Testis (tissue), 3 donors: ENCODE data around the gene GHRHR. TPM values are rescaled to one million over a fixed set of nuclear protein-coding genes. Genes with fewer than 3 reads are reported as not detected.

Experiments
- DNase-seq: peaks from one replicate; pipeline ENCODE4 v3.0.0-alpha.2; 2019
- H3K27ac ChIP-seq, 2 donors: fragments of 200-600 bp; sonication (generic); one replicate each; pipeline ENCODE4 v1.5.1; 2019
- H3K27me3 ChIP-seq: fragments of 200-600 bp; sonication (generic); one replicate; pipeline ENCODE4 v1.5.1; 2019
- H3K36me3 ChIP-seq: fragments of 200-600 bp; sonication (generic); one replicate; pipeline ENCODE4 v1.5.1; 2017; ENCODE audit warnings: low read depth; ENCODE audit errors: missing control alignments
- H3K4me1 ChIP-seq: fragments of 200-600 bp; sonication (generic); one replicate; pipeline ENCODE4 v1.5.1; 2019
- H3K4me3 ChIP-seq, 2 donors: fragments of 200-600 bp; sonication (generic); one replicate each; pipeline ENCODE4 v1.5.1; 2017 to 2019
- H3K9me3 ChIP-seq: fragments of 200-600 bp; sonication (generic); one replicate; pipeline ENCODE4 v1.5.1; 2017
- POLR2A ChIP-seq: fragments of 450-650 bp; IDR thresholded peaks from one replicate; pipeline ENCODE4 v1.6.1; 2017; ENCODE audit warnings: antibody characterized with exemption, mild to moderate bottlenecking, moderate library complexity
- WGBS, 2 donors: methylation state at CpG; one replicate each; pipeline ENCODE4 v1.1.5; 2018; 5-methylcytosine and 5-hydroxymethylcytosine counted together
- intact Hi-C: fragments of 100-400 bp; cut with DNase I; formaldehyde crosslinking; loops from one replicate; pipeline ENCODE4 v1.15.1; 2023; ENCODE audit warnings: low total_unique reads
- polyA plus RNA-seq: library from polyadenylated mRNA; stranded (reverse); fragments of 350-450 nt; fragmentation: Illumina TruSeq; extraction: RNeasy Lipid Tissue Mini Kit (QIAGEN cat#74804); gene quantifications from one replicate; pipeline ENCODE4 v1.2.3, GENCODE V29; 2014; ENCODE audit warnings: low read depth, low replicate concordance; ENCODE audit not compliant: insufficient read depth
- total RNA-seq, 2 donors: library from RNA; depleted of rRNA; stranded (reverse); fragments of >200 nt; gene quantifications; one replicate each; pipeline ENCODE4 v1.2.3, GENCODE V29; 2016
- TF ChIP-seq, protein P1 (sequence below), 3 experiments: fragments of 450-650 bp in 2 of 3; fragments of 200-600 bp in 1 of 3; sonication (generic) in 1 of 3; IDR thresholded peaks; one replicate each; pipeline ENCODE4 v1.5.1; 2016 to 2019; ENCODE audit warnings: antibody characterized with exemption in 3 of 3, mild to moderate bottlenecking in 2 of 3, moderate library complexity in 1 of 3

The GHRHR gene
- total and polyA plus RNA-seq, 3 donors from 2014 or later: 1.4 to 3.6 (median 2.1) TPM

GRCh38 chr7:30956704-30957103 is 7.0 kb upstream of the GHRHR start:
- no peaks in the 10 kb centered on the region for H3K36me3 ChIP-seq
- intact Hi-C loops: no loop called here
- WGBS, 2 donors: 96 to 100% methylated on average over 1 of the region's 1 CpG
- H3K4me1 ChIP-seq: no peaks in the 10 kb centered on the region
- no peak overlapping the region for H3K4me3 ChIP-seq
- no peaks in the 10 kb centered on the region for H3K9me3 ChIP-seq
- TF ChIP-seq, protein P1, sequence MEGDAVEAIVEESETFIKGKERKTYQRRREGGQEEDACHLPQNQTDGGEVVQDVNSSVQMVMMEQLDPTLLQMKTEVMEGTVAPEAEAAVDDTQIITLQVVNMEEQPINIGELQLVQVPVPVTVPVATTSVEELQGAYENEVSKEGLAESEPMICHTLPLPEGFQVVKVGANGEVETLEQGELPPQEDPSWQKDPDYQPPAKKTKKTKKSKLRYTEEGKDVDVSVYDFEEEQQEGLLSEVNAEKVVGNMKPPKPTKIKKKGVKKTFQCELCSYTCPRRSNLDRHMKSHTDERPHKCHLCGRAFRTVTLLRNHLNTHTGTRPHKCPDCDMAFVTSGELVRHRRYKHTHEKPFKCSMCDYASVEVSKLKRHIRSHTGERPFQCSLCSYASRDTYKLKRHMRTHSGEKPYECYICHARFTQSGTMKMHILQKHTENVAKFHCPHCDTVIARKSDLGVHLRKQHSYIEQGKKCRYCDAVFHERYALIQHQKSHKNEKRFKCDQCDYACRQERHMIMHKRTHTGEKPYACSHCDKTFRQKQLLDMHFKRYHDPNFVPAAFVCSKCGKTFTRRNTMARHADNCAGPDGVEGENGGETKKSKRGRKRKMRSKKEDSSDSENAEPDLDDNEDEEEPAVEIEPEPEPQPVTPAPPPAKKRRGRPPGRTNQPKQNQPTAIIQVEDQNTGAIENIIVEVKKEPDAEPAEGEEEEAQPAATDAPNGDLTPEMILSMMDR (IDR thresholded peaks at IDR 0.05): no peak
- TF ChIP-seq POLR2A: no peak
- no peak overlapping the region for H3K27ac ChIP-seq
- no peak for DNase-seq
- no peaks in the 10 kb centered on the region for H3K27me3 ChIP-seq

- TF ChIP-seq POLR2A: no peak
- TF ChIP-seq, protein P1 (IDR thresholded peaks at IDR 0.05): no peak
- WGBS, 2 donors: 51 to 58% methylated on average over 4 of the region's 4 CpGs
Measured at GRCh38 chr7:30965372-30965771, 1.6 kb downstream of the GHRHR start.

GRCh38 chr7:30965883-30966282 is 2.1 kb downstream of the GHRHR start:
- Histone ChIP-seq H3K27me3 (no peaks in the 10 kb centered on the region), H3K36me3 (no peaks in the 10 kb centered on the region), H3K4me3 (no peak overlapping the region), H3K9me3 (no peaks in the 10 kb centered on the region), H3K4me1 (no peaks in the 10 kb centered on the region), H3K27ac (no peak overlapping the region)
- no peak for DNase-seq
- intact Hi-C loops: no loop called here
- 87 to 89% methylated on average over 8 to 9 of the region's 9 CpGs for WGBS, 2 donors
- no peak for TF ChIP-seq POLR2A
- TF ChIP-seq, protein P1 (IDR thresholded peaks at IDR 0.05): no peak

More at GRCh38 chr7:30965372-30965771, 1.6 kb downstream of the GHRHR start:
- no peaks in the 10 kb centered on the region for H3K4me1 ChIP-seq
- H3K27ac ChIP-seq: no peak overlapping the region
- no peaks in the 10 kb centered on the region for H3K9me3 ChIP-seq
- no peak overlapping the region for H3K4me3 ChIP-seq
- H3K36me3 ChIP-seq: no peaks in the 10 kb centered on the region
- no peak for DNase-seq
- intact Hi-C loops: no loop called here
- H3K27me3 ChIP-seq: no peaks in the 10 kb centered on the region

GRCh38 chr7:30968294-30968693 is 4.5 kb downstream of the GHRHR start:
- no peaks in the 10 kb centered on the region for H3K9me3 ChIP-seq
- no peak overlapping the region for H3K27ac ChIP-seq
- H3K4me3 ChIP-seq: no peak overlapping the region
- no peaks in the 10 kb centered on the region for H3K27me3 ChIP-seq
- 90 to 92% methylated on average over 2 of the region's 2 CpGs for WGBS, 2 donors
- no peaks in the 10 kb centered on the region for H3K4me1 ChIP-seq
- intact Hi-C loops: no loop called here
- no peaks in the 10 kb centered on the region for H3K36me3 ChIP-seq
- TF ChIP-seq, protein P1 (IDR thresholded peaks at IDR 0.05): no peak
- TF ChIP-seq POLR2A: no peak
- DNase-seq: no peak
